Neural progenitor cell (in vitro differentiated cells): ENCODE measurements around the gene SELENOP. TPM values are rescaled to one million over a fixed set of nuclear protein-coding genes. Genes with fewer than 3 reads are reported as not detected.

Experiments used
- DNase-seq: peaks from one replicate; pipeline ENCODE4 v3.0.0-alpha.2; 2016; ENCODE audit warnings: low spot score
- H2AFZ ChIP-seq: fragments of 200-600 bp; sonication (generic); replicated peaks from 2 replicates; pipeline ENCODE4 v1.6.1; 2016; ENCODE audit warnings: antibody characterized with exemption
- H3F3A ChIP-seq: fragments of 200-600 bp; sonication (generic); 2 replicates; pipeline ENCODE4 v1.6.1; 2016; ENCODE audit warnings: antibody characterized with exemption, low read depth
- H3K27ac ChIP-seq: fragments of 200-600 bp; sonication (generic); 2 replicates; pipeline ENCODE4 v1.5.1; 2016; ENCODE audit warnings: mild to moderate bottlenecking
- H3K27me3 ChIP-seq: fragments of 200-600 bp; sonication (generic); 2 replicates; pipeline ENCODE4 v1.6.1; 2016; ENCODE audit warnings: mild to moderate bottlenecking, moderate library complexity
- H3K36me3 ChIP-seq: fragments of 200-600 bp; sonication (generic); 2 replicates; pipeline ENCODE4 v1.5.1; 2016
- H3K4me1 ChIP-seq: fragments of 200-600 bp; sonication (generic); 2 replicates; pipeline ENCODE4 v1.6.1; 2016; ENCODE audit warnings: mixed run types
- H3K4me2 ChIP-seq: fragments of 200-600 bp; sonication (generic); 2 replicates; pipeline ENCODE4 v1.6.1; 2016
- H3K4me3 ChIP-seq: fragments of 200-600 bp; sonication (generic); 2 replicates; pipeline ENCODE4 v1.5.1; 2016
- H3K79me2 ChIP-seq: fragments of 200-600 bp; sonication (generic); 2 replicates; pipeline ENCODE4 v1.6.1; 2016; ENCODE audit warnings: low read depth
- H3K9ac ChIP-seq: fragments of 200-600 bp; sonication (generic); 2 replicates; pipeline ENCODE4 v1.6.1; 2016
- H3K9me3 ChIP-seq: fragments of 200-600 bp; sonication (generic); 2 replicates; pipeline ENCODE4 v1.5.1; 2016; ENCODE audit warnings: low read depth
- H4K20me1 ChIP-seq: fragments of 200-600 bp; sonication (generic); 2 replicates; pipeline ENCODE4 v1.6.1; 2016; ENCODE audit warnings: low read depth
- H3K27ac Mint-ChIP-seq: 3 replicates; pipeline ENCODE4 v1.8.0; 2021; ENCODE audit warnings: mixed read lengths
- H3K27me3 Mint-ChIP-seq: 2 replicates; pipeline ENCODE4 v1.8.0; 2022; ENCODE audit warnings: low read depth, mild to moderate bottlenecking, inconsistent platforms, moderate library complexity, mixed read lengths; ENCODE audit not compliant: insufficient read depth
- H3K36me3 Mint-ChIP-seq: 3 replicates; pipeline ENCODE4 v1.8.0; 2021; ENCODE audit warnings: mixed read lengths
- H3K4me1 Mint-ChIP-seq: 3 replicates; pipeline ENCODE4 v1.8.0; 2021; ENCODE audit warnings: mixed read lengths
- H3K4me3 Mint-ChIP-seq: 3 replicates; pipeline ENCODE4 v1.8.0; 2021; ENCODE audit warnings: mild to moderate bottlenecking, moderate library complexity, mixed read lengths
- H3K9me3 Mint-ChIP-seq: 3 replicates; pipeline ENCODE4 v1.8.0; 2020; ENCODE audit warnings: mixed read lengths
- EZH2 ChIP-seq: fragments of 200-600 bp; sonication (generic); IDR thresholded peaks from 2 replicates; pipeline ENCODE4 v1.6.1; 2017; ENCODE audit warnings: antibody characterized with exemption, mild to moderate bottlenecking, moderate library complexity
- EZH2phosphoT487 ChIP-seq: fragments of 200-600 bp; sonication (generic); IDR thresholded peaks from 2 replicates; pipeline ENCODE4 v1.6.1; 2017; ENCODE audit warnings: antibody characterized with exemption
- total RNA-seq: library from RNA; depleted of rRNA; stranded (reverse); fragments of >200 nt; gene quantifications from 2 replicates; pipeline ENCODE4 v1.2.3, GENCODE V29; 2015; ENCODE audit warnings: low replicate concordance
- TF ChIP-seq, protein P1 (sequence below): fragments of 200-600 bp; sonication (generic); IDR thresholded peaks from 2 replicates; pipeline ENCODE4 v1.5.1; 2017; ENCODE audit warnings: antibody characterized with exemption, mild to moderate bottlenecking

The SELENOP gene
- total RNA-seq, 1 donor from 2014 or later = 1.4 TPM

DNA sequence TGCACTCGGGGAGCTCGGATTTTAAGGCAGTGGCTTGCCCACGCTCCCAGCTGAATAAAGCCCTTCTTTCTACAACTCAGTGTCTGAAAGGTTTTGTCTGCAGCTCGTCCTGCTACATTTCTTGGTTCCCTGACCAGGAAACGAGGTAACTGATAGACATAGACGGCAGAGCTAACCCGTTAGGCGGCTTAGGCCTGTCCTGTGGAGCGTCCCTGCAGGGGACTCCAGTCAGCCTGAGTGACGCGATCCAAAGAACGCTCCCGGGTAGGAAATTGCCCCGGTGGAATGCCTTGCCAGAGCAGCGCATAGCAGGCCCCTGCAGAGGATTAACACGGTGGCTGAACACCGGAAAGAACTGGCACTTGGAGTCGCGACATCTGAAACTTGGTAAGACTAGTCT is 1.8 kb upstream of the SELENOP start:
- no peaks in the 10 kb centered on the region for H3K36me3 Mint-ChIP-seq
- H3K4me3 Mint-ChIP-seq = peak overlapping the region; percentile 60
- no peaks in the 10 kb centered on the region for H3K79me2 ChIP-seq
- peak overlapping the region; percentile 81 for H3K4me2 ChIP-seq
- peak overlapping the region; percentile 33 for H3K4me3 ChIP-seq
- no peaks in the 10 kb centered on the region for H3K9me3 ChIP-seq
- H3K9me3 Mint-ChIP-seq = no peaks in the 10 kb centered on the region
- H3K27me3 ChIP-seq = no peaks in the 10 kb centered on the region
- H3K27ac Mint-ChIP-seq = peak overlapping the region; percentile 96
- peak overlapping the region; percentile 84 for H2AFZ ChIP-seq
- no peaks in the 10 kb centered on the region for H4K20me1 ChIP-seq
- H3K27me3 Mint-ChIP-seq = no peaks in the 10 kb centered on the region
- peak overlapping the region; percentile 89 for H3K27ac ChIP-seq
- H3K4me1 Mint-ChIP-seq = peaks cover 34% of the 10 kb centered on the region
- H3K9ac ChIP-seq = no peak overlapping the region
- TF ChIP-seq EZH2phosphoT487 = no peak
- TF ChIP-seq, protein P1, sequence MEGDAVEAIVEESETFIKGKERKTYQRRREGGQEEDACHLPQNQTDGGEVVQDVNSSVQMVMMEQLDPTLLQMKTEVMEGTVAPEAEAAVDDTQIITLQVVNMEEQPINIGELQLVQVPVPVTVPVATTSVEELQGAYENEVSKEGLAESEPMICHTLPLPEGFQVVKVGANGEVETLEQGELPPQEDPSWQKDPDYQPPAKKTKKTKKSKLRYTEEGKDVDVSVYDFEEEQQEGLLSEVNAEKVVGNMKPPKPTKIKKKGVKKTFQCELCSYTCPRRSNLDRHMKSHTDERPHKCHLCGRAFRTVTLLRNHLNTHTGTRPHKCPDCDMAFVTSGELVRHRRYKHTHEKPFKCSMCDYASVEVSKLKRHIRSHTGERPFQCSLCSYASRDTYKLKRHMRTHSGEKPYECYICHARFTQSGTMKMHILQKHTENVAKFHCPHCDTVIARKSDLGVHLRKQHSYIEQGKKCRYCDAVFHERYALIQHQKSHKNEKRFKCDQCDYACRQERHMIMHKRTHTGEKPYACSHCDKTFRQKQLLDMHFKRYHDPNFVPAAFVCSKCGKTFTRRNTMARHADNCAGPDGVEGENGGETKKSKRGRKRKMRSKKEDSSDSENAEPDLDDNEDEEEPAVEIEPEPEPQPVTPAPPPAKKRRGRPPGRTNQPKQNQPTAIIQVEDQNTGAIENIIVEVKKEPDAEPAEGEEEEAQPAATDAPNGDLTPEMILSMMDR = no peak
- no peak for TF ChIP-seq EZH2
- no peaks in the 10 kb centered on the region for H3K36me3 ChIP-seq
- H3K4me1 ChIP-seq = peaks cover 43% of the 10 kb centered on the region
- DNase-seq = peak; percentile 96
- H3F3A ChIP-seq = peaks cover 26% of the 10 kb centered on the region

DNA sequence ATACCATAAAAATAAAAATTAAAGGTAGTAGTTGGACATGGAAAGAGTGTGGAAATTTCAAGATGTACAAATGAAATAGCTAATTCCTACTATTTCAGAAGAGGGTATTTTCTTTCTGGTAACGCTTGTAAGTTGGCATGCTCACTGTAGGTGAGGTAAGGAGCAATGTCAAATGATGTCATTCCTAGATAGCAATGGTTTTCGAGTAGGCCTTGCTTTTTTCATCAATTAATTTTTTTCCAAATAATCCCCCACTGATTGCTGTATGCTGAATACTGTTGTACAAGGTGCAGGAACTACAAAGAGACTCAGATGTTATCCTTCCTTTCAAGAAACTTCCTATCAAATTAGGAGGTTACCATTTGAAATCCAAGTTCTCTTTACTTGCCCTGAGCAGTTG is 928 bp upstream of the SELENOP start:
- no peak overlapping the region for H3K4me3 ChIP-seq
- no peaks in the 10 kb centered on the region for H3K9me3 ChIP-seq
- Mint-ChIP-seq H3K4me1 (peaks cover 34% of the 10 kb centered on the region), H3K4me3 (no peak overlapping the region), H3K9me3 (no peaks in the 10 kb centered on the region), H3K27ac (peak overlapping the region; percentile 96), H3K27me3 (no peaks in the 10 kb centered on the region), H3K36me3 (no peaks in the 10 kb centered on the region)
- H3K79me2 ChIP-seq = no peaks in the 10 kb centered on the region
- H3K36me3 ChIP-seq = no peaks in the 10 kb centered on the region
- TF ChIP-seq, protein P1 = no peak
- TF ChIP-seq EZH2 = no peak
- TF ChIP-seq EZH2phosphoT487 = no peak
- H2AFZ ChIP-seq = no peak overlapping the region
- DNase-seq = no peak
- H3F3A ChIP-seq = peaks cover 26% of the 10 kb centered on the region
- peaks cover 43% of the 10 kb centered on the region for H3K4me1 ChIP-seq
- H3K27ac ChIP-seq = no peak overlapping the region
- H3K27me3 ChIP-seq = no peaks in the 10 kb centered on the region
- H3K9ac ChIP-seq = no peak overlapping the region
- peak overlapping the region; percentile 81 for H3K4me2 ChIP-seq
- H4K20me1 ChIP-seq = no peaks in the 10 kb centered on the region

DNA sequence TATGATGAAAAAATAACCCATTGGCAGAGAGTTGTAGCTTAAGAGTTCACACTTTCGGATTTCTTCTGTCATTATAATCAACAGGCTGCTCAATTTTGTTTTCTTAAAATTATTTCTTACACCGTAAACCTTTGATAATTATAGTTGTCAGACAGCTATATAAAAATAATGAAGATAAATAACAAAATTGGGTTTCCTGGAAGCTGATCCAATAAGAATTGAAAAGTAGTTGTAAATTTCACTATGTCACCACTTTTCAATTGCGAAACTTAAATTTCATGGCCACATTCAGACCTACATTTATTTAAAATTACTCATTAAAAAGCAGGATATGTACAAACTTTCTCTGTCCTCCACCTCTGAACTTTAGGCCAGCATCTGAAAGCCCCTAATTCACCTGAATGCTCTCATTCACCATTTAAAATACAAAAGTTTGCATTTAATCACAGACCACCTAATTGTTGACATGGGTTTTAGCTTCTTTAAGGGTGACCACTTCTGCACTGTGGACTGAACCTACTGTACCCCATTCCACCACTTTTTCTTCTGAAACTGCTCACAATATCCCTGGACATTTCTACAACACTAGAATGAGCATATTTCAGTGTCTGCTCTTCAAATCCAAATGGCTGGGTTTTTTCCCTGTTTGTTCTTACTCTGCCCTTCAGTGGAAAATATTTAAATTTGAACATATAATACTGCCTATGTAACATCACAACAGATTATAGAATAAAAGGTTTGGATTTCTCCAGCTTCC is 680 bp downstream of the SELENOP start:
- H3K9ac ChIP-seq = no peak overlapping the region
- no peak overlapping the region for H3K27ac ChIP-seq
- H3K9me3 Mint-ChIP-seq = no peaks in the 10 kb centered on the region
- H3K36me3 ChIP-seq = no peaks in the 10 kb centered on the region
- peaks cover 43% of the 10 kb centered on the region for H3K4me1 ChIP-seq
- peaks cover 26% of the 10 kb centered on the region for H3F3A ChIP-seq
- no peak overlapping the region for H3K4me3 ChIP-seq
- no peaks in the 10 kb centered on the region for H3K27me3 Mint-ChIP-seq
- H3K9me3 ChIP-seq = no peaks in the 10 kb centered on the region
- peak overlapping the region; percentile 65 for H3K27ac Mint-ChIP-seq
- peaks cover 2% of the 10 kb centered on the region for H3K36me3 Mint-ChIP-seq
- H4K20me1 ChIP-seq = no peaks in the 10 kb centered on the region
- TF ChIP-seq, protein P1 = no peak
- TF ChIP-seq EZH2phosphoT487 (no peak), EZH2 (no peak)
- H2AFZ ChIP-seq = no peak overlapping the region
- no peaks in the 10 kb centered on the region for H3K27me3 ChIP-seq
- H3K4me3 Mint-ChIP-seq = peak overlapping the region; percentile 71
- H3K79me2 ChIP-seq = no peaks in the 10 kb centered on the region
- peak overlapping the region; percentile 81 for H3K4me2 ChIP-seq
- DNase-seq = no peak
- H3K4me1 Mint-ChIP-seq = peaks cover 33% of the 10 kb centered on the region
